RWPE1 (cell line): ENCODE results near the gene SPTLC2.
A peak's percentile ranks its signal among the peaks of the same experiment; 100 is the strongest.

Source experiments
- CTCF ChIA-PET: fragments of 350-600 bp; sonication (Branson Sonifier 250); formaldehyde crosslinking; extraction: SDS; loops from one replicate; lab custom pipeline; 2021; lab: Yijun Ruan, JAX
- POLR2A ChIA-PET: fragments of 400-600 bp; formaldehyde crosslinking; extraction: SDS; loops from one replicate; lab custom pipeline; 2020; ENCODE audit warnings: antibody characterized with exemption; ENCODE audit not compliant: low non-redundant PET; lab: Yijun Ruan, JAX
- DNase-seq: peaks from one replicate; pipeline ENCODE4 v3.0.0; 2012; ENCODE audit warnings: low spot score
- H3K27ac ChIP-seq: fragments of 450-650 bp; 2 replicates; pipeline ENCODE4 v1.5.1; 2017
- TF ChIP-seq, protein P1 (sequence below): fragments of 450-650 bp; conservative IDR thresholded peaks from 2 replicates; pipeline ENCODE4 v1.5.1; 2017; ENCODE audit warnings: low read depth, mild to moderate bottlenecking

Gene SPTLC2

DNA sequence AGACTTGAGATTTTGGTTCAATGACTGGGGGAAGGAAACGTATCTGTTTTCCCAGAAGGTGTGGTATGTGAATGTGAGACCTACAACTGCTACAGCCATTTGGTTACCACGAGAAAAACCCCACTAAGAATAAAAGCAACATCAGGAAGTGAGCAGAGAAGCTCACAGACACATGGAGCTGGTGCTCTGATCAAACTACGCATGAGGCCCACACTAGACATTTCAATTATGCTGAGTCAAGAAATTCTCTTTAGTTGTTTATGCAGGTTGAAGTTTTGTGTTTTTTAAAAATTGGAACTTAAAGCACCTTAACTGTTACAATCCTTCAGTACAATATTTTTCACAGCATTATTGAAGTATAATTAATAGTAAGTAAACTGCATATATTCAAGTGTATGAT, 8.9 kb upstream of the SPTLC2 start:
- CTCF ChIA-PET, result no interaction called here
- no peak for DNase-seq
- POLR2A ChIA-PET, result no interaction called here
- TF ChIP-seq, protein P1, sequence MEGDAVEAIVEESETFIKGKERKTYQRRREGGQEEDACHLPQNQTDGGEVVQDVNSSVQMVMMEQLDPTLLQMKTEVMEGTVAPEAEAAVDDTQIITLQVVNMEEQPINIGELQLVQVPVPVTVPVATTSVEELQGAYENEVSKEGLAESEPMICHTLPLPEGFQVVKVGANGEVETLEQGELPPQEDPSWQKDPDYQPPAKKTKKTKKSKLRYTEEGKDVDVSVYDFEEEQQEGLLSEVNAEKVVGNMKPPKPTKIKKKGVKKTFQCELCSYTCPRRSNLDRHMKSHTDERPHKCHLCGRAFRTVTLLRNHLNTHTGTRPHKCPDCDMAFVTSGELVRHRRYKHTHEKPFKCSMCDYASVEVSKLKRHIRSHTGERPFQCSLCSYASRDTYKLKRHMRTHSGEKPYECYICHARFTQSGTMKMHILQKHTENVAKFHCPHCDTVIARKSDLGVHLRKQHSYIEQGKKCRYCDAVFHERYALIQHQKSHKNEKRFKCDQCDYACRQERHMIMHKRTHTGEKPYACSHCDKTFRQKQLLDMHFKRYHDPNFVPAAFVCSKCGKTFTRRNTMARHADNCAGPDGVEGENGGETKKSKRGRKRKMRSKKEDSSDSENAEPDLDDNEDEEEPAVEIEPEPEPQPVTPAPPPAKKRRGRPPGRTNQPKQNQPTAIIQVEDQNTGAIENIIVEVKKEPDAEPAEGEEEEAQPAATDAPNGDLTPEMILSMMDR, result no peak
- no peak overlapping the region for H3K27ac ChIP-seq

GRCh38 chr14:77623201-77623600, 6.8 kb upstream of the SPTLC2 start:
- ChIA-PET POLR2A (no interaction called here), CTCF (interaction anchor here (0.6 kb wide), 2 partner anchors 30 to 822 kb away, joined by 4 read pairs; no protein-coding TSS in a partner anchor)
- H3K27ac ChIP-seq, result no peak overlapping the region
- no peak for DNase-seq
- TF ChIP-seq, protein P1, result no peak

GRCh38 chr14:77622366-77622961, 6.0 kb upstream of the SPTLC2 start:
- no peak for DNase-seq
- POLR2A ChIA-PET, result no interaction called here
- CTCF ChIA-PET, result no interaction called here
- TF ChIP-seq, protein P1, result no peak
- H3K27ac ChIP-seq, result no peak overlapping the region

DNA sequence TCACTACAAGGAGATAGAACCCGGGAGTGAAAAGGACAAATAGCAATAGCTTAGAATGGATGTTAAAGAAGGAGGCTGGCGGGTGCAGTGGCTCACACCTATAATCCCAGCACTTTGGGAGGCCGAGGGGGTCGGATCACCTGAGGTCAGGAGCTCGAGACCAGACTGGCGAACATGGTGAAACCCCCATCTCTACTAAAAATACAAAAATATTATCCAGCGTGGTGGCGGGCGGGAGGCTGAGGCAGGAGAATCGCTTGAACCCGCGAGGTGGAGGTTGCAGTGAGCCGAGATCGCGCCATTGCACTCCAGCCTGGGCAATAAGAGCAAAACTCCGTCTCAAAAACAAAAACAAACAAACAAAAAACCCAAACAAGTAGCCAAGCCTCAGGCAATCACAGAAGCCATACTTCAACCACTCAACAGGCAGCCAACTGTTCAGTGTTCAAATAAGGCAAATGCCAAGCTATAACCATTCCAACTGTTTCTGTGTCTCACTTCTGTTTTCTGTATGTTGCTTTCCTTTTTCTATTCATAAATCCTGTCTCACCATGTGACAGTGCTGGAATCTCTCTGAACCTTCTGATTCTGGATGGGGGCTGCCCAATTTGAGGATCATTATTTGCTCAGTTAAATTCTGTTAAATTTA, 3.9 kb upstream of the SPTLC2 start:
- no peak for DNase-seq
- ChIA-PET POLR2A (no interaction called here), CTCF (no interaction called here)
- H3K27ac ChIP-seq, result no peak overlapping the region
- TF ChIP-seq, protein P1, result no peak

DNA sequence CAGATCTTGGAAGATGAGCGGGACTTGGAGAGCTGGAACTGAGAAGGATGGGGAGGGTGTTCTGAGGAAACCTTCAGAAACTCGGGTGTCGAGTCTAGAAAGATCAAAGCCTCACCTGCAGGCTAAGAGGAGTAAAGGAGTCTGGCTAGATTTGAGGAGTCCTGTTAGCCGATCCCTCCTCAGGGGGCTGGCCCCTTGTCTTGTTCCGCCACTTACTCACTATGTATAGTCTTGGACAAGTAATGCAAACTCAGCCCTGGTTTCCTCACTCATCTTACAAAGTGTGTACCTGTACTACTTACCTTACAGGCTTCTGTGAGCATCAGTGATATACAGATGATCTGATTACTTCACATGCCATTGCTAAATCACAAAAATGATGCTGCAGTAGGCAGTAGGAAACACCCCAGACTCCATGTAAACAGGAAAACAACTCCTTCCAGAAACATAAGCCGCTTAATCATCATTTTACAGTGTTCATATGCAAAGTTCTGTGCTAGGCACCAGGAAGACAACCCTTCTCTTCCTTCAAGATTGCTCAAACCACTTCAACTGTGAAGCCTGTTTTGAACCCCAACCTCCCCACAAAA, 2.0 kb upstream of the SPTLC2 start:
- CTCF ChIA-PET, result interaction anchor here (0.6 to 0.9 kb wide), 3 partner anchors 11 to 123 kb away, joined by 3 to 4 read pairs (median 4); no protein-coding TSS in a partner anchor

DNA sequence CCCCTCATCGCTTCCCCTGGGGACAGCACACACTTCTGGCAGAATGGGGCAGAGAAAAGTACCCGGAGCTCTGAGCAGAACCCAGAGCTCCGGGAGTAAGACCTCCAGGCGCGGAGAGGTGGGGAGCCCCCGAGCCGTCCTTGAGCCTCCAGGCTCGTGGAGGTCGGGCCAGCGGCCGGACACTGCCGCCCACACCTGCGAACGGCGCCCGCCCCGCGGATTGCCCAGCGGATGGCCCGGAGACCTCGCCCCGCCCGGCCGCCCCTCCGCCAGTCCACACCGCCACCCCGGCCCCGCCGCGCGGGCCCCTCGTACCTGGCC, 344 bp downstream of the SPTLC2 start:
- ChIA-PET POLR2A (no interaction called here), CTCF (no interaction called here)
- no peak for DNase-seq
- H3K27ac ChIP-seq, result peak overlapping the region; percentile 88
- TF ChIP-seq, protein P1, result no peak

More for the DNA sequence above, 2.0 kb upstream of the SPTLC2 start:
- H3K27ac ChIP-seq, result no peak overlapping the region
- TF ChIP-seq, protein P1, result no peak
- DNase-seq, result no peak
- POLR2A ChIA-PET, result no interaction called here
